ENCODE results near the gene EFHC1. TPM values are rescaled to one million over a fixed set of nuclear protein-coding genes. Genes with fewer than 3 reads are reported as not detected.

The EFHC1 gene
- total and polyA plus RNA-seq, 2 experiments from 2014 or later, result 24.3 to 28.0 TPM

DNA sequence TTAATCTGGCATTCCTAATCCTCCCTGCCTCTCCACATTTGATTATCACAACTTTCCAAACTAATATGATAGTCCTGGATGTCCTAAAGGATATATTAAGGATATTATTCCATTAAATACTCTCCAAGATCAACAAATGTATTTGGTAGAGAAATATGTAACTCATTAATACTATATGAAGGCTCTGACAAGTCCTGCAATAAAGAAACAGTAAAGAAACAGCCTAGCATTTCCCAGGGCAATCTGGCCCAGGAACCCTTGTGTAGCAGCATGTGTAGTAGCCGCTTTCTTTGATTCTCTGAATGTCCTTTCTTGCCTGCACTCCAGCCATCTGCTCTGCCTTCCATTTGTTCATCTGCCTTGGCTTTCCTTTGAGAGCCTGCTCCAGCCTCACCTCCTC is 133.0 kb downstream of the EFHC1 start:
- H3K9me3 Mint-ChIP-seq, result no peaks in the 10 kb centered on the region
- H3F3A ChIP-seq (replicated peaks; ENCODE audit: low read depth), result 0 out of 2 replicates have a peak, but pooled peaks cover 11% of the 10 kb centered on the region
- H3K79me2 ChIP-seq (replicated peaks; ENCODE audit: insufficient read depth), result peaks cover 70% of the 10 kb centered on the region
- H3K4me1 Mint-ChIP-seq, result peaks cover 46% of the 10 kb centered on the region
- no peaks in the 10 kb centered on the region for H3K27me3 ChIP-seq (ENCODE audit: insufficient read depth)
- TF ChIP-seq, protein P1, sequence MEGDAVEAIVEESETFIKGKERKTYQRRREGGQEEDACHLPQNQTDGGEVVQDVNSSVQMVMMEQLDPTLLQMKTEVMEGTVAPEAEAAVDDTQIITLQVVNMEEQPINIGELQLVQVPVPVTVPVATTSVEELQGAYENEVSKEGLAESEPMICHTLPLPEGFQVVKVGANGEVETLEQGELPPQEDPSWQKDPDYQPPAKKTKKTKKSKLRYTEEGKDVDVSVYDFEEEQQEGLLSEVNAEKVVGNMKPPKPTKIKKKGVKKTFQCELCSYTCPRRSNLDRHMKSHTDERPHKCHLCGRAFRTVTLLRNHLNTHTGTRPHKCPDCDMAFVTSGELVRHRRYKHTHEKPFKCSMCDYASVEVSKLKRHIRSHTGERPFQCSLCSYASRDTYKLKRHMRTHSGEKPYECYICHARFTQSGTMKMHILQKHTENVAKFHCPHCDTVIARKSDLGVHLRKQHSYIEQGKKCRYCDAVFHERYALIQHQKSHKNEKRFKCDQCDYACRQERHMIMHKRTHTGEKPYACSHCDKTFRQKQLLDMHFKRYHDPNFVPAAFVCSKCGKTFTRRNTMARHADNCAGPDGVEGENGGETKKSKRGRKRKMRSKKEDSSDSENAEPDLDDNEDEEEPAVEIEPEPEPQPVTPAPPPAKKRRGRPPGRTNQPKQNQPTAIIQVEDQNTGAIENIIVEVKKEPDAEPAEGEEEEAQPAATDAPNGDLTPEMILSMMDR (conservative IDR thresholded peaks at IDR 0.05; ENCODE audit: low read depth in 2 of 2), result no peak
- TF ChIP-seq EZH2phosphoT487 (IDR thresholded peaks at IDR 0.05; ENCODE audit: unreplicated experiment), result no peak
- TF ChIP-seq CREB1 (CRISPR knock-in tag; IDR thresholded peaks at IDR 0.05; ENCODE audit: low read depth), result no peak
- TF ChIP-seq, protein P2, sequence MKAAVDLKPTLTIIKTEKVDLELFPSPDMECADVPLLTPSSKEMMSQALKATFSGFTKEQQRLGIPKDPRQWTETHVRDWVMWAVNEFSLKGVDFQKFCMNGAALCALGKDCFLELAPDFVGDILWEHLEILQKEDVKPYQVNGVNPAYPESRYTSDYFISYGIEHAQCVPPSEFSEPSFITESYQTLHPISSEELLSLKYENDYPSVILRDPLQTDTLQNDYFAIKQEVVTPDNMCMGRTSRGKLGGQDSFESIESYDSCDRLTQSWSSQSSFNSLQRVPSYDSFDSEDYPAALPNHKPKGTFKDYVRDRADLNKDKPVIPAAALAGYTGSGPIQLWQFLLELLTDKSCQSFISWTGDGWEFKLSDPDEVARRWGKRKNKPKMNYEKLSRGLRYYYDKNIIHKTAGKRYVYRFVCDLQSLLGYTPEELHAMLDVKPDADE (IDR thresholded peaks at IDR 0.05), result no peak
- TF ChIP-seq, protein P3, sequence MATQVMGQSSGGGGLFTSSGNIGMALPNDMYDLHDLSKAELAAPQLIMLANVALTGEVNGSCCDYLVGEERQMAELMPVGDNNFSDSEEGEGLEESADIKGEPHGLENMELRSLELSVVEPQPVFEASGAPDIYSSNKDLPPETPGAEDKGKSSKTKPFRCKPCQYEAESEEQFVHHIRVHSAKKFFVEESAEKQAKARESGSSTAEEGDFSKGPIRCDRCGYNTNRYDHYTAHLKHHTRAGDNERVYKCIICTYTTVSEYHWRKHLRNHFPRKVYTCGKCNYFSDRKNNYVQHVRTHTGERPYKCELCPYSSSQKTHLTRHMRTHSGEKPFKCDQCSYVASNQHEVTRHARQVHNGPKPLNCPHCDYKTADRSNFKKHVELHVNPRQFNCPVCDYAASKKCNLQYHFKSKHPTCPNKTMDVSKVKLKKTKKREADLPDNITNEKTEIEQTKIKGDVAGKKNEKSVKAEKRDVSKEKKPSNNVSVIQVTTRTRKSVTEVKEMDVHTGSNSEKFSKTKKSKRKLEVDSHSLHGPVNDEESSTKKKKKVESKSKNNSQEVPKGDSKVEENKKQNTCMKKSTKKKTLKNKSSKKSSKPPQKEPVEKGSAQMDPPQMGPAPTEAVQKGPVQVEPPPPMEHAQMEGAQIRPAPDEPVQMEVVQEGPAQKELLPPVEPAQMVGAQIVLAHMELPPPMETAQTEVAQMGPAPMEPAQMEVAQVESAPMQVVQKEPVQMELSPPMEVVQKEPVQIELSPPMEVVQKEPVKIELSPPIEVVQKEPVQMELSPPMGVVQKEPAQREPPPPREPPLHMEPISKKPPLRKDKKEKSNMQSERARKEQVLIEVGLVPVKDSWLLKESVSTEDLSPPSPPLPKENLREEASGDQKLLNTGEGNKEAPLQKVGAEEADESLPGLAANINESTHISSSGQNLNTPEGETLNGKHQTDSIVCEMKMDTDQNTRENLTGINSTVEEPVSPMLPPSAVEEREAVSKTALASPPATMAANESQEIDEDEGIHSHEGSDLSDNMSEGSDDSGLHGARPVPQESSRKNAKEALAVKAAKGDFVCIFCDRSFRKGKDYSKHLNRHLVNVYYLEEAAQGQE (IDR thresholded peaks at IDR 0.05; ENCODE audit: unreplicated experiment), result no peak
- no peak for TF ChIP-seq EZH2 (IDR thresholded peaks at IDR 0.05; ENCODE audit: low read depth, unreplicated experiment)
- H4K20me1 ChIP-seq (replicated peaks; ENCODE audit: insufficient read depth), result peaks cover 3% of the 10 kb centered on the region
- H3K4me3 ChIP-seq, result no peak overlapping the region
- ATAC-seq (no peak), DNase-seq (ENCODE audit: low spot score) (no peak)
- no peaks in the 10 kb centered on the region for H3K36me3 ChIP-seq (ENCODE audit: insufficient read depth)
- H3K4me3 Mint-ChIP-seq, result no peak overlapping the region
- H2AFZ ChIP-seq, result no peak overlapping the region
- H3K27ac ChIP-seq (ENCODE audit: low read depth), result no peak overlapping the region
- H3K27me3 Mint-ChIP-seq (ENCODE audit: insufficient read depth, low read depth, poor library complexity), result no peaks in the 10 kb centered on the region
- H3K4me1 ChIP-seq (ENCODE audit: insufficient read depth), result peaks cover 32% of the 10 kb centered on the region
- H3K27ac Mint-ChIP-seq, result no peak overlapping the region
- H3K4me2 ChIP-seq, result no peak overlapping the region
- H3K9me2 ChIP-seq (ENCODE audit: insufficient read depth), result no peaks in the 10 kb centered on the region
- H3K36me3 Mint-ChIP-seq (ENCODE audit: low read depth), result no peaks in the 10 kb centered on the region

DNA sequence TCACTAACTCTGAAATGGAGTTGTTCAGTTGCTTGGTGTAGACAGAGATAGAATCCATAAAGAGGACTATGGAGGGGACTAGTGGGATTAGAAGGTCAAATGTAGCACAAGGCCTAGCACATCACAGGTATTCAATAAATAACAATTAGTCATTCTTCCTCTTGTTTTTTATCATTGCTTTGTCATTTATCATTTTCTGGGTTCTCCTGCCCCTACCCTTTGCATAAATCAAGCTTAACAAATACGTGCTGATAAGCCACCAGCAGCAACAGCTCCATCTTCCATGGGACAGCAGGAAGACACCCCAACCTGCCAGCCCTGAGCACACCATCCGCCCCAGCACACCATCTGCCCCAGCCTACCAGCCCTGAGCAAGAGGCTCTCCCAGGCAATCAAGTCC is 133.6 kb downstream of the EFHC1 start:
- Mint-ChIP-seq H3K9me3 (no peaks in the 10 kb centered on the region), H3K4me1 (peaks cover 51% of the 10 kb centered on the region), H3K27ac (peak overlapping the region; percentile 32; the same call in 1 of the 2 replicates), H3K4me3 (no peak overlapping the region), H3K36me3 (ENCODE audit: low read depth) (no peaks in the 10 kb centered on the region), H3K27me3 (ENCODE audit: insufficient read depth, low read depth, poor library complexity) (no peaks in the 10 kb centered on the region)
- TF ChIP-seq POLR2AphosphoS5 (IDR thresholded peaks at IDR 0.05; ENCODE audit: low read depth), result no peak
- no peak overlapping the region for H2AFZ ChIP-seq
- H3K9me2 ChIP-seq (ENCODE audit: insufficient read depth), result no peaks in the 10 kb centered on the region
- no peak overlapping the region for H3K27ac ChIP-seq (ENCODE audit: low read depth)
- H3K4me3 ChIP-seq, result no peak overlapping the region
- ATAC-seq (no peak), DNase-seq (ENCODE audit: low spot score) (no peak)
- no peaks in the 10 kb centered on the region for H3K27me3 ChIP-seq (ENCODE audit: insufficient read depth)
- peaks cover 3% of the 10 kb centered on the region for H4K20me1 ChIP-seq (replicated peaks; ENCODE audit: insufficient read depth)
- no peak overlapping the region for H3K4me2 ChIP-seq
- H3K79me2 ChIP-seq (replicated peaks; ENCODE audit: insufficient read depth), result peaks cover 70% of the 10 kb centered on the region
- no peaks in the 10 kb centered on the region for H3K36me3 ChIP-seq (ENCODE audit: insufficient read depth)
- H3F3A ChIP-seq (replicated peaks; ENCODE audit: low read depth), result 0 out of 2 replicates have a peak, but pooled peaks cover 11% of the 10 kb centered on the region
- peaks cover 35% of the 10 kb centered on the region for H3K4me1 ChIP-seq (ENCODE audit: insufficient read depth)

All from GM23338 (cell line).